Limb (tissue), 2 donors: ENCODE measurements around the gene GSTM4.

ENCODE experiments used
- DNase-seq, 2 donors: peaks; one replicate each; pipeline ENCODE4 v3.0.0-alpha.2; 2016; ENCODE audit errors: extremely low spot score in 2 of 2

Gene GSTM4

DNA sequence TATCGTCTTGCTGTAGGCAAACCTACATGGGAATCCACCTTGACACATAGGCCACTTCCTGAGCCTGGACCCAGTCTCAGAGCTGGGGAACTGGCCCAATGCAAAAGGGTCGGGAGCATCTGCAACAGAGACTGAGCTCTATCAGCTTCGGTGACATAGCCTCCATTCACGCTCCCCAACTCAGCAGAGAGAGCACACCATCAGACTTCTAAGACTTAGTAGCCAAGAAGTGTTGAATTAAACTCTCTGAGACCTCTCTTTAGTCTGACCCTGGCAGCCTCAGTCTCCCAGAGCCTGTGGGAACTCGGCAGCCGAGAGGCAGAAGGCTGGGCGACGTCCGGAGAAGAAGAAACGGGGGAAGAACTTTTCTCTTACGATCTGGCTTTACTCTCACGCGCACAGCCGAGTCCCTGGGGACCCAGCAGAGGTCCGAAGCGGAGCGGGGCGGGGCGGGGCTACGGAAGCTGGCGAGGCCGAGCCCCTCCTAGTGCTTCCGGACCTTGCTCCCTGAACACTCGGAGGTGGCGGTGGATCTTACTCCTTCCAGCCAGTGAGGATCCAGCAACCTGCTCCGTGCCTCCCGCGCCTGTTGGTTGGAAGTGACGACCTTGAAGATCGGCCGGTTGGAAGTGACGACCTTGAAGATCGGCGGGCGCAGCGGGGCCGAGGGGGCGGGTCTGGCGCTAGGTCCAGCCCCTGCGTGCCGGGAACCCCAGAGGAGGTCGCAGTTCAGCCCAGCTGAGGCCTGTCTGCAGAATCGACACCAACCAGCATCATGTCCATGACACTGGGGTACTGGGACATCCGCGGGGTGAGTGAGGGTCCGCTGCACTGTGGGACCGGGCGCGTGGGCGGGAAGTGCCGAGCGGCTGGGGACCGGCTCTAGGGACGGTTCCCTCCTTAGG, at the start of gene GSTM4:
TSS of gene GSTM4 (plus strand) at position 485 of the 905 bp plus-strand sequence. CDS start at position 776, 291 bp downstream.
- peak; percentile 60 to 84 for DNase-seq

DNA sequence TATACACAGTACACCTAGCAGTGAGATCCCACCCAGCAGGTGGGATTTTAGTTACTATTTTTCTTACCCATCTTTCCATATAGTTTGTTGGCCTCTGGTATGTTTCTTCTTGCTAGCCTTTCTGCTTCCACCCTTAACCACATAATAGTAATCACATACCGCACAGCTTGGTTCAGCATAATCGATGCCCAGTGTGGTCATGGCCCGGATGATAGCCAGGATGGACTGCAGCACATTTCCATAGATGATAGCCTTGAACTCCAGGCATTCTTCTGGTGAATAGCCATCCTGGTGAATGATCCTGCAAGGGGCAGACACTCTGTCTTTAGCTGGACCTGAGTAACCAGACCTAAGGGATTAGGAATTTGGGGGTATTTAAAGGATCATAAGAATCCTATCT, 46.0 kb upstream of the GSTM4 start:
- no peak for DNase-seq

DNA sequence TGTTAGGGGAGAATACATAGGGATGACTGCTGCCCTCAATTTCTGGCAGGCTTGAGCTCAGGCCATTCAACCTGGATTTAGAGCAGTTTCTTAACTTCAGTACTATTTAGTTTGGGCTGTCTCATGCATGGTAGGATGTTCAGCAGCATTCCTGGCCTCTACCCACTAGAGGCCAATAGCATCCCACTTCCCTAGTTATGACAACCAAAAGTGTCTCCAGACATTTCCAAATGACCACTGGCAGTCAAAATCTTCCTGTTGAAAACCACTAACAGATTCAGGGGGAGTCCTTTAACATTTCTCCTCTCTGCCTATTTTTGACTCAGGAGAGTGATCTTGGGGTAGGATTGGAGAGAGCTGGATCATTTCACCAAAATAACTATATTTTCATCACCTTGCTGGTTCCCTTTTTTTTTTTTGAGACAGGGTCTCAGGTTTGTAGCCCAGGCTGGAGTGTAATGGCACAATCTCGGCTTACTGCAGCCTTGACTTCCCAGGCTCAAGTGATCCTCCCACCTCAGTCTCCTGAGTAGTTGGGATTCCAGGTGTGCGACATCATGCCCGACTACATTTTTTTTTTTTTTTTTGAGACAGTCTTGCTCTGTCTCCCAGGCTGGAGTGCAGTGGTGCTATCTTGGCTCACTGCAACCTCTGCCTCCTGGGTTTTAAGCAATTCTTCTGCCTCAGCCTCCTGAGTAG, 45.1 kb upstream of the GSTM4 start:
- no peak for DNase-seq

DNA sequence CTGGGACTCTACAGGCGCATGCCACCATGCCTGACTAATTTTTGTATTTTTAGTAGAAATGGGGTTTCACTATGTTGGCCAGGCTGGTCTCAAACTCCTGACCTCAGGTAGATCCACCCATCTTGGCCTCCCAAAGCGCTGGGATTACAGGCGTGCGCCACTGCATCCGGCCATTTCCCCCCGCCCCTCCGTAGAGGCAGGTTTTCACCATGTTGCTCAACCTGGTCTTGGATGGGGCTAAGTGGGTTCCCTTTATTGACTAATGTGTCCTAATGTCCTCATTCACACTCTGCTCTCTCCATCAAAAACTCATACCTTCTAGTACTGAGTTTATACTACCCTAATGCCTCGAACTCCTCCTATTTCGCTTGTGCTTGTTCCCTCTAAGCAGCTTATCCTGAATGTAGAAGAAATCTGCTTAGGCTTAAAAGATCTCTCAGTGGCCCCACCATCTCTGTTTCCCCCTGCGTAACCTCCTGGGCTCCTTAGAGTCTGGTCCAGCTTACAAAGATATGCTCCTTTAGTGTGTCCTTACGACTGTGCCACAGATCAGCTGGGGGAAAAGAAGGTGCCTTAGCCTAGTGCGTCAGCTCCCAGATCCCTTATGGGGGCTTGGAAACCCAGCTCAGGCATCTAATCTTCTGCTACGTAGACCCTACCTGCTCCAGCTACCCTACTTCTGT, 44.5 kb upstream of the GSTM4 start:
- no peak for DNase-seq

DNA sequence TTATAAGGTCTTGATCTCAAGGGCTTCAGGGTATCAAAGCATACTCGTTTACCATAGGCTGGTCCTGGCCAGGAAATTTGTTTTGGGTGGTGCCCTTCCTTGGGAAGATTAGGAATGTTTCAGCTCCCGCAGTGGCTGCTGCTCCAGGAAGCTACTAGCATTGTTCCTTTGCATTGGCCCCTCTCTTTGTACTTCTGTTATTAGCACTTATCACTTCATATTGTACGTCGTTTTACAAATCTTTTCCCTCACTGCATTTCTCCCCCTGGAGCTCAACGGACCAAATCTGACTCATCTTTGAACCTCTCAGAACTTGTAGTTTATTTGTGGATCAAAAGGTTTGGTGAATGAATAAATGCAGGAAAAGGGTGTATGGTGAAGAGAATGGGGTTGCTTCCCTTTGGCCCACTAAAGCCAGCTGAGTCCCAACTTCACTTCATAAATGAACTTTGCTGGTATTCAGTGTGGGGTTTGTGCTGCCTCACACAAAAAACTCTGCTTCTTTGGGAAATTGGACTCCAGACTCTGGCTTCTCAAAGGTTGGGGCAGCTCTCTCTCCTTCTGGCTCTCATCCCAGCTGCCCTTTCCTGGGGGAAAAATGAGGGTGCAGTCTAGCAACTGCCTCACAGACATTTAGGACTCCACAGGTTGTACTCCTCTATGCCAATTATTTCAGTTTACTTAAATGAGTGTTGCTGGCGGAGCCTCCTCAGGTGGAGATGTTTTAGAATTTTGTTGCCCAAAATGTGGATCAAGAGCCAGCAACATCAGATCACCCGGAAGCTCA, 42.3 kb upstream of the GSTM4 start:
- DNase-seq: no peak

DNA sequence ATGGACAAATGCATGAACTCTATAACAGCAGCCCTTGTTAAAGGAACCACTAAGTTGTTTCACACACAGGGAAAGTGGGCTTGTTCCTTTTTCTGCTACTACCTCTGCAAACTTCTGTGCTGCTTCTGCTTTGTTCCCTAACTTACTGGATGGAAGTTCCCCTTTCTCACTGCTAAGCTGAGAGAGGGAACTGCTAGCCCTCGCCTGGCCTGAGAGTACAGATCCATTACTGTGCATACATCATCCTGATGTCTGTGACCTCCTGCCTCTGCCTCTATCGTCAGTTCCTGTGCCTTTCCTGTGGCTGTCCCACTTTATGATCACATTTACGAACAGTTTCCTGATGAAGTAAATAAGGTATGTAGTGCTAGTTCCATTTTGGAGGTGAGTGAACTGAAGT, 40.0 kb upstream of the GSTM4 start:
- DNase-seq: no peak

DNA sequence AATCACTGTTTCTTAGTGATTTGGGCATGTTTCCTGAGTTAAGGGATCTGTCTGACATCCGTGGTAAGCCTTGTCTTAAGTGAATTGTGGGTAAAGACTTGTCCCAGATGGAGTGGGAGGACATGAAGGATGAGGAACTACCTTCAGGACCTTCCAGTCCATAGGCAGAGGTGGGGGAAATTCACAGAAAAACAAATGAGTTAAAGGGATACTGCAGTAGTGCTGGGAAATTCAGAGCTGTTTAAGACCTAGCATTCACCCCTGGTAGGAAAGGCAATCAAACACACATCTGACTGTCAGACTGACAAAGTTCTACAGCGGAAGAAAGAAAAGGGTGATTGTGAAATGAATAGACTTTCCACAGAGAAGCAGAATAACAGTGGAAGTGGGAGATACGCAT, 39.5 kb upstream of the GSTM4 start:
- DNase-seq: no peak

DNA sequence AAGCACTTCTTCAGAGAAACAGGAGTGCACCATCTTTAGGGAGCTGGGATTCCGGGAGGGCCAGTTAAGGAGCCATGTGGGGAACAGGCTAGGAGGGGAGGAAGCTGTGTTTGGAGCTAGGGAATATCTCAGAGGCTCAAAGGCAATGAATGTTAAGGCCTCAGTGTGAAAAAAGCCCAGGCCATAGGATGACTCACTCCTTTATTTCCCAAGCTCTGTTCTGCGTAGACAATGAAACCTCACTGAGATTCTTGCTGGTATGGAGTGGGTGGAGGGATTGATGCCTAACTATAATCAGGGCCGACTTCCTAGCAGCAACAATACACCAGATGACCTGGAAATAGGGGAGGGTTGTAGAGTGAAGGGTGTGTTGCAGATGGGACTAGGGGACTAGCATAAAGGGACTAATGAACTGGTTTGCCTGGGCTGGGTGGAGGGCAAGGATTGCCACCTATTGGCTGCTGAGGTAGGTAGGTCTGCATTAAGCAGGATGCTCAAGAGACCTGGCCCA, 38.6 kb upstream of the GSTM4 start:
- DNase-seq: no peak

DNA sequence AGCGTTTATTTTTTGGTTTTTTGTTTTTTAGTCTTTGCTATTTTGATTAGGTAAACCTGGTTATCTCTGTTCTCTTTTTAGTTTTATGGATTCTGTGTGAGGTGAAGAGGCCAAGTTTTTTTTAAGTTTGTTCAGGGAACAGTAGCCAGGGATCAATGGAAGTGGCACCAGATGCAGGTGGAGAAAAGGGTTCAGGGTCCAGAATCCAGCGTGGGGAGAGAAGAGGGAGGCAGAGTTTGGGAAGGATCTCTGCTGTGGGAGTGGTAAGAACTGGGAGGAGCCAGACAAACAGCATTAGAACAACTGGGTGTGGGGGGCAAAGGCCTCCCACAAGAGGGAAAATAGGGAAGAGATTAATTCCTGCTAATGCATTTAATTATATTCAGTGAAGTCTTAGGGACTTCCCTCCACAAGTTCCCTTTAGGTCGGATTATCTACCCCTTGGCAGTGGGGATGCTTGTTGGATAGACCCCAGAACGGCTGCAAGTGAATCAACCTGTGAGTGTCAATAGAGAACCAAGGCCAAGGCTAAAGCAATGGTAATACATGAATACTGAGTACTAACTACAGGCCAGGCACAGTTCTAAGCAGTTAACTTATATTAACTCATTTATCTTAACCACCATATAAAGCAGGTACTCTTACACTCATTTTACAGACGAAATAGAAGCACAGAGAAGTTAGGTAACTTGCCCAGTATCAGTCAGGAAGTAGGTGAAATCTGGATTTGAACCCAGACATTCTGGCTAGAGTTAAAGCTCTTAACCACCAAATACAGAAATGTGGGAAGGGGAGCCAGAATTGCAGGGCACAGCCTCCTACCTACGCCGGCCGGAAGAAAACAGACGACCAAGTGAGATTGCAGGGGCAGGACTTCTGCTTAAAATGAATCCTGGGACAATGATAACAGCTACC, 37.0 kb upstream of the GSTM4 start:
- DNase-seq: no peak

DNA sequence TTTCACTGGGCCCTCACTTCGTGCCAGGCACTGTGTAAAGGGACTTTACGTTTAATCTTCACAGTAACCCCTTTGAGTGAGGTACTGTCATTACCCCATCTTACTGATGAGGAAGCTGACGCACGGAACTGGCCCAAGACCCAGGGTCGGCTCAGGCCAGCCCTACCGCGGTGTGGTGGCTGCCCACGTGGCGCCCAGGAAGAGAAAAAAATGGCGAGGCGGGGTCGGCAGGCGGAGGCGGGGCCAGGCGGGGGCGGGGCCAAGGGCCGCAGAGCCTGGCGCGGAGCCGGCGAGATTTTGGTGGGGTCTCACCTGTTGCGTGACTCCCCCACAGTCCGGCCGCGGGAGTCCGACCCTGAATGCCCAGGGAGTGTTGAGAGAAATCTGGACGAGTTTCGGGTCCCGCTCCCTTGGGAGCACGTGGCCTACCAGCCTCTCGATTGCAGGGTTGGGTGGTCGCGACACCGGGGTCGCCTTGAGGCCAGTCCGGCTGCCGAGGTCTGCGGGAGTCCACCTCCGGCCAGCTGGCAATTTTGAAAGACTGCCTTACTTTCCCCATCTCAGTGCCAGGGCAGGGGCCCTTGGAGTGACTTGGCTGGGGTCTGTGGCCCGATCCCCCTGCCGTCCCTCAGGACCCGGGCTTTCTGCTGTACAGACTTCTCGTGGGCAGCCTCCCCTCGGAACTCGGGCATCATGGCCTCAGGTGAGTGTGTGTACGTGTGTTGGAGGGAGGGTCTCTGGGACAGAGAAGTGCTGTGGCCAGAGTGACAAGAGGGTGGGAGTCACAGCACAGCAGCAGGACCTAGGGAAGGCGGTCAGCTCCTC, 36.1 kb upstream of the GSTM4 start, which contains the start of the genes AMPD2 and GNAT2:
TSS of gene AMPD2 (plus strand) at position 262 of the 825 bp plus-strand sequence. CDS start 1,339 bp downstream, outside the sequence.
TSS of gene GNAT2 (minus strand) at position 41 of the 825 bp plus-strand sequence. CDS start 6,746 bp downstream, outside the sequence.
- peak; percentile 64 to 86 for DNase-seq

DNA sequence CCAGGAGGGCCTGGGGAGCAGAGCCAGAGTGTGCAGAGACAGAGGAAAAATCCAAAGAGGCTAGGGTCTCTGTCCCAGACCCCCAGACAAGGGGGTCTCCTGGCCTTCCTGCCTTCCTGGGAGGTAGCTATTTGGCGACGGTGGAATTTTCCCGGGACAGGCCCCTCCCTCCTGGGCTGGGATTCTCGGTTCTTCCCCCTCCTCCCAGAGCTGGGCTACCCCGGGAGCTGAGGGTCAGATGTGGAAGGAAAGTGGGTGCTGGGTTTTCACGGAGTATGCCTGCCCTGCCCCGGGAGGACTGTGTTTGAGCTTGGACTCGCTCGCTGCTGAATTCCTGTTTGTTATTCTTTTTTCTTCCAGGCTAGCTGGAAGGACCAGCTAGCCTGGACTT, 35.5 kb upstream of the GSTM4 start:
- DNase-seq: peak in 1 of 2 donors; percentile 71

DNA sequence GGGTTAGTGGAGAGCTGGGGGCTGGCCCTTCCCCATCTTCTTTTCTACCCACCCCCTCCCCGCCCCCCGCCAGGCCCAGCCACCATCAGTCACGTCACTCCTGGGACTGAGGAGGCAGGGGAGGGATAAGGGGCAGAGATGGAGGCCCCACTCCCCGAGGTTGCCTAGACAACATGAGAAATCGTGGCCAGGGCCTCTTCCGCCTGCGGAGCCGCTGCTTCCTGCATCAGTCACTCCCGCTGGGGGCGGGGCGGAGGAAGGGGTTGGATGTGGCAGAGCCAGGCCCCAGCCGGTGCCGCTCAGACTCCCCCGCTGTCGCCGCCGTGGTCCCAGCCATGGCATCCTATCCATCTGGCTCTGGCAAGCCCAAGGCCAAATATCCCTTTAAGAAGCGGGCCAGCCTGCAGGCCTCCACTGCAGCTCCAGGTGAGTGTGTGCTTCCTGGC, 35.0 kb upstream of the GSTM4 start:
- DNase-seq: peak; percentile 92 to 94

DNA sequence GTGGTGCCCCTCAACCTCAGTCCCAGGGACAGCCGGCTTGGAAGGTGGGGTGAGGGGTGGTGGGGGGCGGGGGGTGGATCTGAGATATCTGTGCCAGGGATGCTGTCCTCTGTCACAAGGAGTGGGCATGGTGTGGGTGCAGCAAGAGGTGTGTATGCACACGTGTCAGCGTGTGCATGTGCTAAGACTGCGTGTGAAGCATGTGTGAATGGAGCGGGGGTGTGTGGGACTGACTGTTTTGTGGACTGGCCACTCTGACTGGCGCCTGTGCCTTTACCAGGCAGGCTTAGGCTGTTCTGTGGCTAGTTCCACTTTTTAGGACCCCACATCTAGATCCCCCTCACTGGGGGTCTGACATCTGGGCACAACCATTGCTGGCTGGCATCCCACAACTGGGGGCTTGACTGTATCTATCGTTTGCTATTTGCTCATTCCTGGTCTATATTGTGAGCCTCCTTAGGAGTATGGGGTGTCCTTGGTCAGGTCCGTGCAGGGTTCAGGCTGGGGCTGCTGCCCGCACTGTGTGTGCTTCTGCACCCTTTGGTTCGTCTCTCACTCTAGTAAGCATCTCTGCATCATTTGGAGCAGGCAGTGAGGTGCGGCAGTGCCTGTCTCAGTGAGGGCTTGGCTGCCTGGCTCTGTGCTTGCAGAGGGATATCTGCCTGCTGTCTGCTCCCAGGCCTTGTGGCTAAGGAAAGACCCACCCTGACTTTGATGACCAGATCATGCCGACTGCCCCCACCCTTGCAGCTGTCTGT, 34.3 kb upstream of the GSTM4 start:
- peak in 1 of 2 donors; percentile 28 for DNase-seq

DNA sequence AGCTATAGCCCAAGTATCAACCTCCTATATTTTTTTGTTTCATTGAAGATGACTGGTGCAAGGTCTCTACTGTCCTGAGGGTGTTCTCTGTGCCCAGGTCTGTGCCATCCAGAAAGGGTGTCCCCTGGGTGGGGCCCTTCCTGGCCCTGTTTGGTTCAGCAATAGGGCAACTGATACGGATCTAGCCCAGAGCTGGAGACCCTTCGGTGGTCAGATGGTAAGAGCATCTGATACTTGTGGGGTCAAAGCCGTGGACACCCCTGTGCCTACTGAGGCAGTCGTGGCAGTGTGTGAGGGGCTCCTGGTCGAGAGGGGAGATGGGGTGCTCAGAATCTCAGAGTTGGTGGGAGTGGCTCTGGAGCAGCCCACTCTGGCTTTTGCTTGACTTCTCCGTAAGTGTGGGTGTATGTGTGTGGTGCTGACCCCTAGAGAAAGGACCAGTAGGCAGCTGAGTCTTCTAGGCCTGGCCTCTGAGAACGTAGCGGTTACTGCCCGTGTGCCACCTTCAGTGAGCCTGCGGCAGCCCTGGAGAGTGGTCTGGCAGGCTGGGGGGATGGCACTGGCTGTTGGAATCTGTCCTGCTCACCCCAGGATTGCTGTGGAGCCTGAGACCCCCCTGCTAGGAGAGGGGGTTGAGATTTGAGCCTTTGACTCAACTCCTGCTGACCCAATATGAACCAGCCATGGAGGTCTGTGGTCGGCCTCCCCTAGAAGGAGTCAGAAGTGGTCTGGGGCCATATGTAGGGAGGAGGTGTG, 33.6 kb upstream of the GSTM4 start:
- no peak for DNase-seq

DNA sequence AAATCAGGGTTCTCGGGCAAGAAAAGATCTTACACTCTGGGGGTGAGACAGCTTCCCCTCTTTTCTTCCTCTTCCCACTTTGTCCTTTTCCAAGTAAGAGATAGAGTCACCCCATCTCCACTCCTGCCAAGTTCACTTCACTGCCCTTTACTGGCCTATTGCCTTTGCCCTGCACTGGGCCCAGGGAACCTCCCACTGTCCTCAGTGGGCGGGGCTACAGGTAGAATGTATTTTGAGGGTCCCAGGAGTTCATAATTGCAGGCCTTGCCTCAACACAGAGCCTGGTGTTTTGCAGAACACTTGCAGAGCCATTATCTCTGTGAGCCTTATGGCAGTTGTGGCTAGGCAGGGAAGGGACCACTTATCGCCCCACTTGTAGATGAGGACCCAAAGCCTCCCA, 33.0 kb upstream of the GSTM4 start:
- no peak for DNase-seq

DNA sequence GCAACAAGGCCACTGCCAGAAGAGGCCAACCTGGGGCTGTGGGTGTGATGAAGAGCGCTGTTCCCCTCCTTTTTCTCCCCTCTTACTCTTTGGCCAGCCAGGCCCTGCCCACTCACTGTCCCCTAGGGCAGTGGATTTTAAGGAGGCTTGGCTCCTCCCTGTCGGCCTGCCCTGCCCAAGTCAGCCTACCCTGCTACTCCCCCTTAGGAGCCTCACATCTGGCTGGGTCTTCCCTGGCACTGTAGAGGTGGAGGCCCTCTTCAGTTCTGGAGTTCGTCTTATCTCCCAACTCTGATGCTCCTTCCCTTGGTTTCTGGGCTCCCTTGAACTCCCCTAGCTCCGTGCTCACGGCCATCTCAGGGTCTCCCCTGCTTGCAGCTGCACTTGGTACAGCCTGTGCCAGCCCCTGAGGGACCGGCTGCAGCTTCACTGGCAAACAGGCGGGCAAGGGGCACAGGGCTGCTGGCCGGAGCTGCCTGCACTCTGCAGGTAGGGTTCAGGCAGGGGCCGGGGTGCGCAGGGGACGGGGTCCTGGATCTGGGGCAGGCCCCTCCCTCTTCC, 32.2 kb upstream of the GSTM4 start:
- DNase-seq: peak in 1 of 2 donors; percentile 34
